ENCODE results near the gene DPPA2. TPM values are rescaled to one million over a fixed set of nuclear protein-coding genes. Genes with fewer than 3 reads are reported as not detected.
A peak's percentile ranks its signal among the peaks of the same experiment; 100 is the strongest.

The DPPA2 gene
- total and polyA plus RNA-seq, 2 of the 8 experiments (the other 6 are each of a cell fraction or from before 2014, with no cell fraction given) = 7.8 to 12.6 TPM

DNA sequence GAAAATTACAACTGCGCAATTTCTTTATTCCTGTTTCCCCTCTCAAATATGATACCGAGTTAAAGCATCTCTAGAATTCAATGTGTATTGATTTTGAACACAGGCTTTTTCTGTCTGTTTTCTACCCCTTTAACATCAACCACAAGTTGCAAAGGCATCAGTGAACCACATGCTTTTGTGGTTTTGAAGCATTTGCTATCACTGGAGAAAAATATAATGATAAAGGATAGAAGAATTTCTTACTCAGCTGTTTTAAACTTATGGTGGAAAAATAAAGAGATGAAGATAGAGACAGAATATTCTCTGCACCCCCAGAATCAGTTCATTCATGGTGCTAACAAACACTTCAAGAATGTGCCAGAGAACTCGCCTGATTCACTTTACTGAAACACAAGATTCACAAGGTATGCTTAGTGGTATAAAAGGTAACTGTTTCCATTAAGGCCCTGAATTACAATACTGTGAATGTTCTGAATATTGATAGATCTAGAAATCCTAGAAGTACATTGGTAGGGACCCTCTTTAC is 30.5 kb upstream of the DPPA2 start:
- no peak overlapping the region for H2BK5ac ChIP-seq (ENCODE audit: low read depth, low read length)
- CTCF ChIA-PET (ENCODE audit: partially characterized antibody) = interaction anchor here (1.0 to 2.6 kb wide), 9 partner anchors 12 to 71 kb away, joined by 3 to 9 read pairs (median 4); partner anchors contain the start of gene DPPA2
- no peak overlapping the region for H3K18ac ChIP-seq (ENCODE audit: extremely low read depth, low read length)
- H3K4ac ChIP-seq (replicated peaks; ENCODE audit: insufficient read length, low read depth, low read length) = no peak overlapping the region
- no peaks in the 10 kb centered on the region for H4K20me1 ChIP-seq (replicated peaks in 1 of 2; ENCODE audit: control insufficient read depth in 1 of 2, insufficient read depth in 2 of 2, low read length in 2 of 2)
- no peak overlapping the region for H3K27ac ChIP-seq (ENCODE audit: low read depth, low read length)
- WGBS, 2 experiments (ENCODE audit: extremely low coverage in 1 of 2, insufficient coverage in 1 of 2, insufficient read length in 1 of 2, insufficient replicate concordance in 2 of 2, low coverage in 1 of 2, low lambda C conversion rate in 2 of 2, missing lambda C conversion rate in 1 of 2) = 91% methylated on average over 3 of the region's 3 CpGs; no CpG with 5 or more reads in 1 of the 2 experiments
- H4K8ac ChIP-seq (ENCODE audit: extremely low read depth, insufficient read depth, low read length) = no peak overlapping the region
- H3K23ac ChIP-seq (ENCODE audit: insufficient read length) = no peak overlapping the region
- no peak overlapping the region for H2BK20ac ChIP-seq (ENCODE audit: low read length)
- H3K9ac ChIP-seq (replicated peaks in 1 of 4; ENCODE audit: extremely low read depth in 1 of 4, low read depth in 3 of 4, low read length in 3 of 4) = no peak overlapping the region
- H3K4me3 ChIP-seq (ENCODE audit: extremely low read depth in 1 of 4, insufficient read depth in 2 of 4, low read depth in 3 of 4, low read length in 4 of 4) = no peak overlapping the region
- no peak overlapping the region for H2BK120ac ChIP-seq (replicated peaks; ENCODE audit: low read depth, low read length)
- peaks cover 0 to 49% of the 10 kb centered on the region in 2 experiments; a peak in 2 of 4 replicates for H3K79me2 ChIP-seq (ENCODE audit: control insufficient read depth in 1 of 2, insufficient read depth in 2 of 2, low read length in 2 of 2)
- no peak overlapping the region for H2BK12ac ChIP-seq (ENCODE audit: low read depth, low read length)
- peaks cover 4% of the 10 kb centered on the region; the same call in 1 of the 2 replicates for H3K79me1 ChIP-seq (ENCODE audit: low read depth, low read length)
- H3K23me2 ChIP-seq (ENCODE audit: low read depth, low read length) = no peaks in the 10 kb centered on the region
- H4K91ac ChIP-seq (replicated peaks; ENCODE audit: insufficient read length, low read length) = no peak overlapping the region
- H2AK5ac ChIP-seq (ENCODE audit: low read depth, low read length) = no peak overlapping the region
- no peak overlapping the region for H2AFZ ChIP-seq (ENCODE audit: low read length)
- FAIRE-seq (no peak), DNase-seq (ENCODE audit: low read depth in 1 of 2, low spot score in 2 of 2) (no peak)
- no peaks in the 10 kb centered on the region for H3K9me3 ChIP-seq (ENCODE audit: insufficient read depth in 2 of 2, low read depth in 1 of 2, low read length in 1 of 2)
- H3K4me2 ChIP-seq (ENCODE audit: insufficient read depth in 1 of 2, low read depth in 2 of 2, low read length in 2 of 2) = no peak overlapping the region; a peak in 1 of 4 replicates
- peaks cover 4 to 76% (median 28%) of the 10 kb centered on the region in 4 experiments for H3K36me3 ChIP-seq (ENCODE audit: control insufficient read depth in 2 of 4, insufficient read depth in 4 of 4, low read length in 3 of 4)
- H3K4me1 ChIP-seq (replicated peaks in 1 of 4; ENCODE audit: control insufficient read depth in 3 of 4, insufficient read depth in 4 of 4, low read length in 3 of 4) = peaks cover 0 to 11% (median 3%) of the 10 kb centered on the region in 4 experiments; a peak in 3 of 7 replicates
- H3K27me3 ChIP-seq (replicated peaks in 1 of 4; ENCODE audit: control insufficient read depth in 3 of 4, extremely low read depth in 1 of 4, insufficient read depth in 3 of 4, low read length in 3 of 4) = no peaks in the 10 kb centered on the region
- no peak overlapping the region for H2BK15ac ChIP-seq (ENCODE audit: low read length)
- peak overlapping the region; percentile 41 for H4K5ac ChIP-seq (ENCODE audit: insufficient read length, low read depth, low read length)
- POLR2A ChIA-PET (ENCODE audit: partially characterized antibody) = interaction anchor here (1.1 to 26.4 kb wide), 5 partner anchors 9 to 27 kb away, joined by 3 to 681 read pairs (median 10); partner anchors contain the start of genes DPPA2 and DPPA4
- no peak overlapping the region for H3K14ac ChIP-seq (ENCODE audit: insufficient read length)
- no peak overlapping the region for H3K56ac ChIP-seq (replicated peaks; ENCODE audit: insufficient read length, low read depth, low read length)
- TF ChIP-seq RFX5 (IDR thresholded peaks at IDR 0.05; ENCODE audit: borderline replicate concordance, low read depth, low read length) (no peak), SP2 (IDR thresholded peaks at IDR 0.05; ENCODE audit: low read length) (no peak), CBX5 (IDR thresholded peaks at IDR 0.05; ENCODE audit: low read depth, low read length) (no peak), KDM1A (IDR thresholded peaks at IDR 0.05; ENCODE audit: borderline replicate concordance, low read length) (no peak), YY1 (IDR thresholded peaks at IDR 0.05; ENCODE audit: low read depth, low read length) (no peak), GTF2F1 (IDR thresholded peaks at IDR 0.05; ENCODE audit: borderline replicate concordance, low read depth, low read length) (no peak)
